GM10266 (cell line): Measurements from ENCODE around the gene MICAL2.

Experiments
- DNase-seq: peaks from one replicate; pipeline ENCODE4 v3.0.0; 2012; ENCODE audit errors: extremely low spot score
- TF ChIP-seq, protein P1 (sequence below): IDR thresholded peaks from 2 replicates; pipeline ENCODE4 v1.5.1; 2012; ENCODE audit warnings: mild to moderate bottlenecking, low read depth; ENCODE audit not compliant: control insufficient read depth, insufficient read depth; ENCODE audit errors: missing control alignments

Gene MICAL2

DNA sequence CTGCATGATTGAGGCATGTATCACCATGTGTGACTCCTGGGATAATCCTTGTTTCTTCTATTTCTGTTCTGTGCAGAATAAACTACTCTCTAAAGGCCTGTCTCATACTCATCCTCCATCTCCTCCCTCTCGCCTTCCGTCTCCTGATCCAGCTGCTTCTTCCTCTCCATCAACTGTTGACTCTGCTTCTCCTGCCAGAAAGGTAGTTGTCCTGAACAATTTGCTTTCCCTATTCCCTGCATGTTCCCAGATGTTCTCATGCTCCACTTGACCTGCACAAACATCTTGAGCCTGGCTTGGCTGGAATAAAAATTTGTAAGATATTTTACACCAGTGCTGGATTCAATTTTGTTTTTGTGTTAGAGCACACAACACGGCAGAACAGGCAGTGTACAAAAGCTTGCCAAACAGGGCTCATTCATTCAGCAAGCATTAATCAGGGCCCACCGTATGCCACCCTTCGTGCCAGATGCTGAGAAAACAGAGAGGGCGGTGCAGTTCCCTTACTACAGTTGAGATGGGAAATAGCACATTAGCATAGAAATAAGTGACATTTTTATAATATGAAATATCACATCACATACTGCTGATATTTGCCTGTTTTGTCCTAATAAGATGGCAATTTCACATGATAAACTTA, 133.6 kb downstream of the MICAL2 start:
- TF ChIP-seq, protein P1, sequence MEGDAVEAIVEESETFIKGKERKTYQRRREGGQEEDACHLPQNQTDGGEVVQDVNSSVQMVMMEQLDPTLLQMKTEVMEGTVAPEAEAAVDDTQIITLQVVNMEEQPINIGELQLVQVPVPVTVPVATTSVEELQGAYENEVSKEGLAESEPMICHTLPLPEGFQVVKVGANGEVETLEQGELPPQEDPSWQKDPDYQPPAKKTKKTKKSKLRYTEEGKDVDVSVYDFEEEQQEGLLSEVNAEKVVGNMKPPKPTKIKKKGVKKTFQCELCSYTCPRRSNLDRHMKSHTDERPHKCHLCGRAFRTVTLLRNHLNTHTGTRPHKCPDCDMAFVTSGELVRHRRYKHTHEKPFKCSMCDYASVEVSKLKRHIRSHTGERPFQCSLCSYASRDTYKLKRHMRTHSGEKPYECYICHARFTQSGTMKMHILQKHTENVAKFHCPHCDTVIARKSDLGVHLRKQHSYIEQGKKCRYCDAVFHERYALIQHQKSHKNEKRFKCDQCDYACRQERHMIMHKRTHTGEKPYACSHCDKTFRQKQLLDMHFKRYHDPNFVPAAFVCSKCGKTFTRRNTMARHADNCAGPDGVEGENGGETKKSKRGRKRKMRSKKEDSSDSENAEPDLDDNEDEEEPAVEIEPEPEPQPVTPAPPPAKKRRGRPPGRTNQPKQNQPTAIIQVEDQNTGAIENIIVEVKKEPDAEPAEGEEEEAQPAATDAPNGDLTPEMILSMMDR: no peak

DNA sequence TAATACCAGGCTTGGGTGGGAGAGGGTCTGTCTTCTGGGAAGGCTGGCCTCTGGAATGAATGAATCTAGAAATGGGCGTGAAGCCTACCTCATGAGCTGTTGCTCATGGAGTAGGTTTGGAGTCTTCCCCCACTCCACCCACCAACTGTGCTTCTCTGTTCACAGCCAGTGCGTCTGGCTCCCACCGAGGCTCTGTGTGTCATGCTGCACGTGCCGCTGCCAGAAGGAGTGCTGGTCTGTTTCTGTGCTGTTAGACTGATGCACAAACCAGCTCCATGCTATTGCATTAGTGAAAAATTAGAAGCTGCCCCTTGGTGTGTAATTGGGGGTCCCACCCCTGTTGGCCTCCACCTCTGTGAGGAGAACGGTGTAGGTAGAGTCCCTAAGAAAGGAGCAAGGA, 134.7 kb downstream of the MICAL2 start:
- no peak for DNase-seq
- TF ChIP-seq, protein P1: no peak

More for the DNA sequence above, 133.6 kb downstream of the MICAL2 start:
- no peak for DNase-seq

DNA sequence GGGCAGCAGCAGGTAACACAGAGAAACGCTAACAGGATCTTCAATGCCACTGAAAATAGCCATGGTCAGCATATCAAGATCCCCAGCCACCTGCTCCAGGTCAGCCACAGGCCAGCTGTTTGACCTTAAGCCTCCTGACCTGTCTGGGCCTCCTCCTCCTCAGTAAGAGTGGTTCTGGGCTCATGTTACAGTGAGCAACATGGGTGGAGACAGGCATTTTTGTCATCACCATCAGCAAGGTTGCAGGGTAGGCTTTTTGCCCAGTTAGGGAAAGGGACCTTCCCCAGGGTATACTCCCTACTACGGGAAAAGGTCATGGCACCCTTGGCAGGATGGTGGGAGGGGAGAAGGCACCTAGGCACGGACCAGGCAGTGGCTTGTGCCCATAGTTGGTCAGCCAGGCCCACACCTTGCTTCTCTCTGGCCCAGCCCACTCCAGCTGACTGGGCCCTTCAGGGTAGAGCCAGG, 135.2 kb downstream of the MICAL2 start:
- DNase-seq: no peak
- TF ChIP-seq, protein P1: no peak

DNA sequence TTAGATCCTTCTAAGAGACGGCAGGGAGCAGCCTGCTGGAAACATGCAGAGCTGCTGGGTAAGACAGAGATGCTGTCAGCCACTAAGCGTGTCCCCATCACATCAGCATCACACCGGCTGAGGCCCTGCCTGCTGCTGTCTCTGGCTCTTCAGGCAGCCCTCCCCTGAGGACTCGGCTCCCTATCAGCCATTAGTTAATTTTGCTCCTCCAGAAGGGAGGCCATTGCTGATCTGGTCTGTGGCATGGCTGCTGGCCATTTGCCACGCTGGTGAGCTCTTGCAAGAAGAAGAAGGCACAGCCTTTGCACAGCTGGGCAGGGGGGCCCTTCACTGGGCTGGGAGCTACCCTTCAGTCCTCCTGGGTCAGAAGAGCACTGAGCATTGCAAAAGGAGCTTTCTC, 135.8 kb downstream of the MICAL2 start:
- TF ChIP-seq, protein P1: no peak
- DNase-seq: no peak

DNA sequence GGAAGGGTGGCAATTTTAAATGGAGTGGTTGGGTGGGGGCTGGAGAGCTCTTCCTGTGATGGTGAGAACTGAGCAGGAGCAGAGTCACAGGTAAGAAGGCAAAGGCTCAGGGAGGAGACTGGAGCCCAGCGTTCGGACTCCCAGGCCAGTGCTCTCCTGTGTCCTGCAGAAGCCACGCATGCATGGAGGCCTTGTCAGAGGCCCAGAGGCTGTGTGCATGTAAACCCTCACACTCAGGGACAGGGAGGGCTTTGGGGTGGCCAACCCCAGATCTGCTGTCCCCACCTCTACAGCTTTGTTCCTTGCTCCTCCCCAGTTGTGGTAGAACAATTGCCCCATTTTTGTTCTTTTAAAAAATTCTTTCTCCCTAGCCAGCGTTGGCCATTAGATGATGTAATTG, 136.6 kb downstream of the MICAL2 start:
- DNase-seq: no peak
- TF ChIP-seq, protein P1: no peak

DNA sequence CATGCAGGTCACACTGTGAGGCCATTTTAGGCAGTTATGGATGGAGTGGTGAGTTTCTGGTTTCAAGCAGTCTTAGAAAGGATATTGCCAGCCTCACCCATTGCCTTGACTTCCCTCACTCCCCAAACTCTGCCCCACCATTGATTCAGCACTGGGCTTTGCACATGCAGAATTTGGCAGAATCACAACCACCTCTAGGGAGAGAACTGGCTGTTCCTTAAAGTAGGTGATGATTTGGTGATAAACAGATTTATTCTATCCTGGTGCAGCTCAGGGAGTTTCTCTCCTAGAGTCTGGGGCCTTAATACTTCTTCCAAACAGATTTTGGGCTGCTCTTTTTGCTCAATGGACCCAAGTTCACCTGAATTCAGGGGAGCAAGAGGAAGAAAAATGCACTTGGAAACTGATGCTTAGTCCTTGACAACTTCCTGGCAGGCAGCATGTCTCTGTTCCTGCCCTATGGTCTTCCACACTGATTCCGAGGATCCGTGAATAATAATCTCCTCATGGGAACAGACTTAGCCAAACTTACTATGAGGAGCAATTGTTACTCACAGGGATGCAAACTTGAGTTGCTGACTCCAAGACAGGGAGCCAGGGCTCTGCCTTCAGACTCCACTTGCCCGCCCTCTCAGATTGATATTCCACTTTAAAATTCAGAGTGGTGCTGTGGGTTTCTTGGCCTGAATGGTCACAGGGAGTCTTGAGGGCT, 137.3 kb downstream of the MICAL2 start:
- DNase-seq: no peak
- TF ChIP-seq, protein P1: no peak

DNA sequence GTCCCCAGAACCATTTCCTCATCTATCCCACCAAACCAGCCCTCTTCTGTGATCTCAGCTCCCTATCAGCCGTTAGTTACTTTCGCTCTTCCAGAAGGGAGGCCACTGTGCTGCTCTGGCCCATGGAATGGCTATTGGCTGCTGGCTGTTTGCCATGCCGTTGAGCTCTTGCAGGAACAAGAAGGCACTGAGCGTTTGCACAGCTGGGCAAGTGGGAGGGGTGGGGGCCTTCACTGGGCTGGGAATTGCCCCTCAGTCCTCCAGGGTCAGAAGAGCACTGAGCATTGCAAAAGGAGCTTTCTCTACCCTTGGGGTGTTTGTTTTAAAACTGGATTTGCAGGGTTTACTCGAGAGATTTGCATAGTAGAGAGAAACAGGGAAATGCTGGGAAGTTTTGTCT, 137.9 kb downstream of the MICAL2 start:
- TF ChIP-seq, protein P1: no peak
- no peak for DNase-seq
